ENCODE results near the gene CRLF3.
"Not testable (repeated sequence)": the region's sequence is repeated elsewhere in the genome, so short reads cannot be mapped to it uniquely, and the experiment has no call there.

CRLF3 gene

DNA sequence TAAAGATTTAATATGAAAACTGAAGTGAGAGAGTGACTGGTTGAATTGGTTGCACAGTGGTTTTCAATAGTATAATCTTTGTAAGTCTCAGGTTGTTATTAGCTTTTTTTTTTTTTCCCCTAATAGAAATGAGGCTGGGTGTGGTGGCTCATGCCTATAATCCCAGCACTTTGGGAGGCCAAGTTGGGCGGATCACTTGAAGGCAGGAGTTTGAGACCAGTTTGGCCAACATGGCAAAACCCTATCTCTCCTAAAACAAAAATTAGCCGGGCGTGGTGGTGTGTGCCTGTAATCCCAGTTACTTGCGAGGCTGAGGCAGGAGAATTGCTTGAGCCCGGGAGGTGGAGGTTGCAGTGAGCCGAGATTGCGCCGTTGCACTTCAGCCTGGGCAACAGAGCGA lies 89.3 kb downstream of the CRLF3 start:
- DNase-seq: not testable (repeated sequence)

DNA sequence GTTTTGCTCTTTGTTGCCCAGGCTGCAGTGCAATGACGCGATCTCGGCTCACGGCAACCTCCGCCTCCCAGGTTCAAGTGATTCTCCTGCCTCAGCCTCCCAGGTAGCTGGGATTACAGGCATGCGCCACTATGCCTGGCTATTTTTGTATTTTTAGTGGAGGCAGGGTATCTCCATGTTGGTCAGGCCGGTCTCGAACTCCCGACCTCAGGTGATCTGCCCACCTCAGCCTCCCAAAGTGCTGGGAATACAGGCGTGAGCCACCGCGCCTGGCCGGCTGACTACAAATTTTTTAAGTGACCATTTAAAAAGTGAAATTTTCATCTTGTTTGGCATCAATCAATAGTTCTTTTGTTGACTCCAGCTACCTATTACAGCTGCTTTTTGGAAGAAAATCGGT lies 90.3 kb downstream of the CRLF3 start:
- DNase-seq: not testable (repeated sequence)
